GM18511 (cell line): ENCODE results near the gene HSDL1.
A peak's percentile ranks its signal among the peaks of the same experiment; 100 is the strongest.

Experiments used
- ATAC-seq: cut with Tn5 transposase; IDR thresholded peaks from one replicate; pipeline ENCODE4 v1.9.1; 2021; ENCODE audit warnings: mild to moderate bottlenecking, moderate library complexity; ENCODE audit not compliant: unreplicated experiment

HSDL1 gene

GRCh38 chr16:84110527-84110926 lies 34.5 kb downstream of the HSDL1 start:
- ATAC-seq: no peak

- no peak for ATAC-seq
These were observed 35.2 kb downstream of the HSDL1 start for GRCh38 chr16:84109598-84110335.

DNA sequence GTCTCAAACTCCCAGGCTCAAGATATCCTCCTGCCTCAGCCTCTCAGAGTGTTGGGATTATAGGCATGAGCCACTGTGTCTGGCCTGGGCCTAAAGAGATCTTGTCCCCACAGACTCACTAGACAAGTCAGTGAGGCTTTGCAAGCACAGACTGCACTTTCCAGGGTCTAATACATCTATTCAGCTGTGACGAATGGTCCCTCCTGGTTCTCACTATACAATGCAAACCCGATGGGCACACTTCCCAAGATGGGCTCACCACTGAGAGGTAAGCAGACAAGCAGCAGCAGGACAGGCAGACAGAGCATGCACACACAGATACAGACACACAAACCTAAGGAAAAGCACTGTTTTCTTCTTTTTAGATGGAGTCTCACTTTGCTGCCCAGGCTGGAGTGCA lies 37.1 kb downstream of the HSDL1 start:
- no peak for ATAC-seq

DNA sequence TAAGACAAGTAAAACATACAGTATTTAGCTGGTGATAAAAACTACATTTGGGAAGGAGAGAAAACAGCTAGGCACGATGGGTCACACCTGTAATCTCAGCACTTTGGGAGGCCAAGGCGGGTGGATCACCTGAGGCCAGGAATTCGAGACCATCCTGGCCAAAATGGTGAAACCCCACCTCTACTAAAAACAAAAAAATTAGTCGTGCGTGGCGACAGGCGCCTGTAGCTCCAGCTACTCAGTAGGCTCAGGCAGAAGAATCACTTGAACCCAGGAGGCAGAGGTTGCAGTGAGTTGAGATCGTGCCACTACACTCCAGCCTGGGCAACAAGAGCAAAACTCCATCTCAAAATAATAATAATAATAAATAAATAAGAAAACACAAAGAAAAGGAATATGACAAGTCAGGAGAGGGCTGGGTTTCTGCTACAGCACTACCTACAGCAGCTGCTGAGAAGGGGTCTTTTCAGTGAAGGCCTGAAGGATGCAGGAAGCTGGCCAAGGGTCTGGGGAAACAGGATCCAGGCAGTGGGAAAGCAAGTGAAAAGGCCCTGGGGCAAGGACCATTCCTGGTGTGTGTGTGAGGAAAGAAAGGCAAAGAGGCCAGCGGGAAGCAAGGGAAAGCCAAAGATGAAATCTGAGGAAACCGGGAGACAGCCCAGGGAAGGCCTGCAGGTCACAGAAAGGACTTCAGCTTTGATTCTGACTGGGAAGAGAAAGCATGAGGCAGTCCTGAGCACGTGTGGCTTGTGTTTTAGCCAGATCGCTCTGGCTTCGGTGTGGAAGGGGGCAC lies 38.8 kb downstream of the HSDL1 start:
- no peak for ATAC-seq

DNA sequence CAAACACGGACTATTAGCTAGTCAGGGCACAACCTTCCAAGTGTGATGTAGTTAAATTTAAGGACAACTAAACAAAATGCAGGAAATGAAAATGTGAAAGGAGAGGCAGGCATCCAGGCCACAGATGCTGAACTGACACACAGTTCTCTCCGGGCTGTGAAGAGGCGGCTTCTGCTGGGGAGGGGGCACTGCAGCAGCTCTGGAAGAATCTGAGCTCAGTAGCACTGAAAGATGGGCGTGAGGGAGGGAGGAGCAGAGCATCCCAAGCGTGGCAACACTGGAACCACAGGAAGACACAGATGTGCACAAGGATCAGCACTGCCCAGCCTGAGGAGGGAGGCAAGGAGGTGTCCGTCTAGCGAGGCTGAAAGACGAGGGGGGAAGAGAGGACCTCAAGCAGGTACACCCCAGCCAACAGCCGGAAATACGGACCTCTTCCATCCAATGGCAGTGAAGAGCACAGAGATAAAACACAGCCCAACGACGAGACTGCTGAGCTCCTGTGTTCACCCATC lies 39.6 kb downstream of the HSDL1 start:
- no peak for ATAC-seq

GRCh38 chr16:84104231-84104630 lies 40.7 kb downstream of the HSDL1 start:
- no peak for ATAC-seq

DNA sequence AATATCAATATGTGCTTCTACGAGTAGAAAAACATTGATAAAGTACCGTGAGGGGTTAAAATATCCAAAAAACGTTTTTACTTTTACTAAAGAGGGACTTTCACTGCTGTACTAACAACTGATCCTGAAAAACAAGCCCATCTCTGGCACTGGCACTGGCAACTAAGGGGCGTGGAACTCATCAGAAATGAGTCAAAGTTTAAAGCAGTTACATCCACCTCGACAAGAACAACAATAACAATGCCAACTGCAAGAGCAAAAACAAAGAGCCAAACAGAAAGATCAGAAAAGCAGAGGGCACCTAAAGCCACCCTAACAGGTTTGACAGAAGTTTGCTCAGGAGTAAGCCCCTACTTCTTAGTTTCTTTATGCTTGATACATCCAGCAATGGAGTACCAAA lies 41.3 kb downstream of the HSDL1 start:
- ATAC-seq: no peak

DNA sequence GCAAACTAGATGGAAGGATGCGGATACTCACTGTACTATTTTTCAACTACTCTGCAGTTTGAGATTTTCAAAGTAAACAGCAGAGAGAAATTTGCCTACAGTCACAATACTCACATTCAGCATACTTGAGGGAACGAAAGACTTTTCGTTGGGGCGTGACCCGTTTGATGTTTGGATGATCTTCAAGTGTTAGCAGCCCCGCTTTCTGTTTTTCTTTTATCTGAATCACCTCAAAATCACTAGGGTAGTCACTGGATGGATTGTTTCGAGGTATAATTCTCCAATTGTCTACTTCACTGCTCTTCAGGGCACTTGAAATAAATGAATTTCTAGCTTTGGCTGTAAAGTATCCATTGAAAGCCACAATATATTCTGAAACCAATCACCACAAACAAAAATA lies 46.0 kb downstream of the HSDL1 start:
- no peak for ATAC-seq

DNA sequence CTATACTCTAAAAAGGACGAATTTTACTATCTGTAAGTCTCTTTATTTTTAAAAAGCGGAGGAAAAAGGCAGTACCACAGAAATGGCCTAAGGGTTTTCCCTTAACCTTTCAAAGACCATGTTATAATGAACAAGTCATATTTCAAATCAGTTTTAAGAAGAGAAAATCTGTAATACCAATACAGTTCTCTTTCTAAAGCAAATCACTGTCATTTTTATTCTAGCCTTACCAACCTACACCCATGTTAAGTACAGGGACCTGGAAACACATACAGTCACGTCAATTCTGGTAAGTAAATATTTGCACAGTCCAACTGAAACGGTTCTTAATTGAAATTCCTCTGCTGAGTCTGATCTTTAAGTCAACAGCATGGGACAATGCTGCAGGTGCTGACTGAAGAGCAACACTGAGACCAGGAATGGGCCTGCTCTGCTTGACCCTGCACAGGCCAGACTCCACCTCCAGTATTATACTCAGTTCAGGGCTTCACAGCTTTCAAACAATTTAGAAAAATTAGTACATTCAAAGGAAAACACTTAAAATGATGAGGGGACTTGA lies 48.5 kb downstream of the HSDL1 start:
- ATAC-seq: no peak

DNA sequence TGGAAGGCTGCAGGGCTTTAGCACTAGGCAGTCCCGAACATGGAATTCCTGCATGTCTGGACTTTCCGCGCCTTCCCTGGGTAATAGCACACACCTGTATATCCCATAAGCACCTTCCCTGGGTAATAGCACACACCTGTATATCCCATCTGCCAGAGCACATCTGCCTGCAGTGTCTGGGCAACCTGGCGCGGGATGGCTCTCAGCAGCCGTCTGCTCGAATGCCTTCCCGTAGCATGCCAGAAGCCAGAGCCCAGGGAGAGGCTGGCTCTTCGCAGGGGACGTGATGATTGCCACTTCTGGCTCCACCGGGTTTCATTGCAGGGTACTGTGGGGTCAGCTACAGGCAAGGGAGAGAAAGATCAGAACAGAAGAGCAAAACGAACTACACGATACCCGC lies 49.5 kb downstream of the HSDL1 start:
- ATAC-seq: no peak

GRCh38 chr16:84093879-84094270 lies 51.1 kb downstream of the HSDL1 start:
- ATAC-seq: no peak

- ATAC-seq: no peak
These were observed 51.7 kb downstream of the HSDL1 start for GRCh38 chr16:84093120-84093878.

DNA sequence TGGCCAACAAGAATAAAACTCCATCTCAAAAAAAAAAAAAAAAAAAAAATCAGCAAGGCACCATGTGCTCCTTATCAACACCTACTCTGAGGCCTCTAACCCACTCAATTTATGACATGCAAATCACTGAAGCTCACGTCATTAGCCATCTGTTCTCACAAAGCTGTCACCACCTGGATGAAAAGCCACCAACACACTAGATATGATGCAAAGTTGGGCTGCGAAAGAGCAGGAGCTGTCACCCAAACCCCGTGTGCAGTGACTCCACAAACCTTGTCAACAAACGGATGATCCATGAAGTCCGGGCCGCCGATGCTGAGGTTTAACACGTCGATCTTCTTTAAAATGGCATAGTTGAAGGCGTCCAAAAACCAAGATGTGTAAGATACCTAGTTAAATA lies 53.5 kb downstream of the HSDL1 start:
- no peak for ATAC-seq

DNA sequence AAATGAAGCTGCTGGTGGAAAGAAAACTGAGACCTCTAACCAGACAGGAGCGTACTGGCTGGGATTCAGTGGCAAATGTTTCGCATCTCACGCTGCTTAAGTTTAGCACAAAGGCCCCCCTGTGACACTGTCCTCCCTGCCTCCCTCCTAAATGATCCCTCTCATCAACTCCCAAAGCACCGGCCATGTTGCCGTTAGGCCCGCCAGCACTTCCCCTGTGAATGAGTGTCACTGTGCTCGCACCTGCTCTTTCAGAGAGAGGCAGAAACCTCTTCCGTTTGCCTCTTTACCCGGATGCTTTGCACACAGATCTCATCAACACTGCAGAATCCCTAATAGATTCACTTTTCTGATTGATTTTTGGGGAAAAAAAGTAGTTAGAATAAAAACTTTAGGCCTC lies 54.8 kb downstream of the HSDL1 start:
- ATAC-seq: no peak

DNA sequence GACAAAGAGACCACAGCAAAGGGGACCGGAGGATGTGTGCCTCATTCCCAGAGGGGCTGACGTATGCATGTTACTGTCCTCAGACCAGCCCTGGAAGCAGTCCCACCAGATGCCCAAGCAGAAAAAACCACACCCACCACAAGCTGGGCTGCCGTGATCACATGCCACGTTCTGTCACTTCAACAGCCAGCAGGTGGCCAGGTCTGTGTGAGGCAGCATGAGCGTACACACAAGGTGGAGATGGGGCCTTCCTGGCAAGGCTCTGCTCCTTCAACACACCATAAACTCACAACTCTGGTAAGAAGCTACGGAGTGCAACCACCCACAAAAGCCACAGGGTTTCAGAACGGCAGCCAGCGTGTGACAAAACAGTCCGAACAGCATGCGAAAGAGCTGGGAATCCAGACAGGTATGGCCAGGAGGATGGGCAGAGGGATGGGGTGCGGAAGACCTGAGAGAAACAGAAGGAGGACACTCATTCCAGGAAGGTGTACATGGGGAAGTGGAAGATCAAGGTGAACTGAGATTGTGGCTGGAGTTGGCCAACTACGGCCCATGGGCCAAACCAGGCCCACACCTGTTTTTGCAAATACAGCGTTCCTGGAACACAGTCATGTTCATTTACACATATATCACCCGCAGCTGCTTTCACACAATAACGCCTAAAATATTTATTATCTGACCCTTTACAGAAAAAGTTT lies 56.1 kb downstream of the HSDL1 start:
- ATAC-seq: peak; percentile 92

GRCh38 chr16:84087466-84088151 lies 57.4 kb downstream of the HSDL1 start:
- ATAC-seq: no peak

DNA sequence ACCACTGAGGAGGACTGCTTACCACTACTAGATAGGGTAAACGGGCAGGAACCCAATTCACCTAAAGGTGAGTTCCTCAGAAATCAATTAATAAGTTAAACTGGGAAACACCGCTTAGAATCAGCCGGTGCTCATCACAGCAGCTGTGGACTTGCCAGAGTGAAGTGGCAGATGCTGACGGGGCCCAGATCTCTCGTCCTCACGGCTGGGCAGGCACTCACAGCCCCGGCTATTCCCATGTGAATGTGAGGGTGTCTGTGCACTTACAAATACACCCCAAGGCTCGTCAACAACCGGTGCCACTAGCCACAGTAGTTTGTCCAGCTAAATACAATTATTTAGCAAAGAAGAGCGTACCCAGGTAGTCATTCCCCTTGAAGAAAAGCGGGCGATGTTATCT lies 58.0 kb downstream of the HSDL1 start:
- no peak for ATAC-seq

DNA sequence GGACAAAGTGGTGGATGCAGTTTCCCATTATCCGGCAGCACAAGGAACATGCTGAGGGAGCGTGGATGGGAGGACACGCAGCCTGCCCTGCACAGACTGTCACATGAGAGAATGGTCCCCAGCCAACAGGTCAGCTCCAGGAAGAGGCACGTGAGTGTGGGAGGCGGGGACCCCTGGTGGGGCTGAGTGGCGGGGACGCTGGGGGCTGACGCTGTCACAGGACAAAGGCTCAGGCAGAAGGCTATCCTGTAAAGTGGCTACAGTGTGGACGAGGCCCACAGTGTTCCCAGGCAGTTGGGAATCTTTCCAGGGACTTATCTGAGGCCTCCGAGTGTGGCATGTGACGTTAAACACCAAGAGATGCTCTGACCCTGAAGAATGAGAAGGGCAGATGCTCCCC lies 58.6 kb downstream of the HSDL1 start:
- no peak for ATAC-seq

DNA sequence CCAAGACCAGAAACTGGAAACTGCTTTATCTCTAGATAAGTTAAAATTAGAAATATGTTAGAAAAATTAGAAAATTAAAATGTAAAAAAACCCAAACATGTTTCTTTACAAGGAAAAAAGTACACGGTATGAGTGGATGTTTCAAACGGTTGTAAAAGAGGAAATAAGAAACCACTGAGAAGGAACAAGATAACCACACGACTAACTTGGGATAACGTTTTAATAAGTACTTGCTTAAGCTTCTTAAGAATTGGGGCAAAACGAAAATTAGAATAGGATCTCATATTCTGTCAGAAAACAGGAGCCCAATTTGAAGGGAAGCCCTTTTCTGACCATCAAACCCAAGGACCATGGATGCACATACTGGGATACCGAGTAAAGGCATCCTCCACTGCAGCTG lies 59.2 kb downstream of the HSDL1 start:
- ATAC-seq: no peak

GRCh38 chr16:84085271-84085667 lies 59.7 kb downstream of the HSDL1 start:
- no peak for ATAC-seq
